Stomach (tissue), 9 donors: ENCODE measurements around the gene LYSET. TPM values are rescaled to one million over a fixed set of nuclear protein-coding genes. Genes with fewer than 3 reads are reported as not detected.
"Not testable (repeated sequence)": the region's sequence is repeated elsewhere in the genome, so short reads cannot be mapped to it uniquely, and the experiment has no call there.

Experiments
- DNase-seq, 2 donors: peaks; one replicate each; pipeline versions ENCODE4 v3.0.0 to v3.0.0-alpha.2; 2013 to 2019
- H3K27ac ChIP-seq, 5 donors: fragments of 200-600 bp in 4 of 5; sonication (generic) in 4 of 5; one replicate each; pipeline ENCODE4 v1.5.1; 2013 to 2019; ENCODE audit warnings: mild to moderate bottlenecking in 1 of 5, moderate library complexity in 1 of 5
- H3K27me3 ChIP-seq, 3 donors: fragments of 200-600 bp; sonication (generic); one replicate each; pipeline ENCODE4 v1.5.1; 2017 to 2019; ENCODE audit warnings: mixed run types in 1 of 3
- H3K36me3 ChIP-seq, 4 donors: fragments of 200-600 bp; sonication (generic); 1 replicate in 3 of 4; 2 replicates in 1 of 4; pipeline ENCODE4 v1.5.1; 2016 to 2019
- H3K4me1 ChIP-seq, 4 donors: fragments of 200-600 bp; sonication (generic); one replicate each; pipeline ENCODE4 v1.5.1; 2016 to 2019
- H3K4me3 ChIP-seq, 4 donors: fragments of 200-600 bp; sonication (generic) in 3 of 4; one replicate each; pipeline ENCODE4 v1.5.1; 2016 to 2019; ENCODE audit warnings: mild to moderate bottlenecking in 1 of 4
- H3K9me3 ChIP-seq, 4 donors: fragments of 200-600 bp; sonication (generic); one replicate each; pipeline ENCODE4 v1.5.1; 2016 to 2019
- CTCF ChIP-seq, 7 experiments: fragments of 450-650 bp in 4 of 7; fragments of 200-600 bp in 3 of 7; sonication (generic) in 3 of 7; IDR thresholded peaks; one replicate each; pipeline ENCODE4 v1.5.1; 2016 to 2019; ENCODE audit warnings: antibody characterized with exemption in 7 of 7, control low read depth in 2 of 7, mild to moderate bottlenecking in 1 of 7
- EP300 ChIP-seq: sonication (generic); formaldehyde crosslinking; IDR thresholded peaks from one replicate; pipeline ENCODE4 v1.6.1; 2017; ENCODE audit warnings: antibody characterized with exemption
- POLR2A ChIP-seq, 4 donors: fragments of 450-650 bp; IDR thresholded peaks; one replicate each; pipeline ENCODE4 v1.6.1; 2016; ENCODE audit warnings: antibody characterized with exemption in 4 of 4, control low read depth in 2 of 4, mild to moderate bottlenecking in 1 of 4, moderate library complexity in 1 of 4
- POLR2AphosphoS5 ChIP-seq, 3 donors: sonication (generic); formaldehyde crosslinking; IDR thresholded peaks; one replicate each; pipeline ENCODE4 v1.6.1; 2016; ENCODE audit warnings: antibody characterized with exemption in 3 of 3
- WGBS, 5 donors: extraction: QIAGEN DNeasy Blood & Tissue Kit in 3 of 5; methylation state at CpG; one replicate each; pipeline versions ENCODE4 v1.1.5 to v1.1.7; 2013 to 2018; 5-methylcytosine and 5-hydroxymethylcytosine counted together
- intact Hi-C: fragments of 100-400 bp; cut with DNase I; formaldehyde crosslinking; loops from one replicate; pipeline ENCODE4 v1.15.1; 2023; ENCODE audit warnings: low total_unique reads
- polyA plus RNA-seq, 3 donors: library from polyadenylated mRNA; stranded (reverse); fragments of 200-250 nt; gene quantifications; one replicate each; pipeline ENCODE4 v1.2.3, GENCODE V29; 2013
- total RNA-seq, 5 donors: library from RNA; depleted of rRNA; stranded (reverse); fragments of >200 nt; gene quantifications; one replicate each; pipeline versions ENCODE4 v1.1.0 to v1.2.3, GENCODE V29; 2014 to 2016
- donor health status: healthy with polysubstance abuse.
- donor health status: Bipolar disorder and iron deficiency.
- donor health status: healthy.

Gene LYSET
- total and polyA plus RNA-seq, 8 donors = 0.87 to 23.8 (median 8.2) TPM

- no peaks in the 10 kb centered on the region for H3K9me3 ChIP-seq
- intact Hi-C loops = no loop called here
- no peak overlapping the region for H3K4me3 ChIP-seq
- TF ChIP-seq CTCF (IDR thresholded peaks at IDR 0.05) = no peak
- no peak for TF ChIP-seq EP300
- no peak for TF ChIP-seq POLR2A (IDR thresholded peaks at IDR 0.05)
- TF ChIP-seq POLR2AphosphoS5 (IDR thresholded peaks at IDR 0.05) = no peak
- H3K27ac ChIP-seq = no peak overlapping the region
- DNase-seq = no peak
- no peaks in the 10 kb centered on the region for H3K36me3 ChIP-seq
- H3K4me1 ChIP-seq = no peaks in the 10 kb centered on the region
- WGBS, 5 donors = 71 to 80% (median 76%) methylated on average over 4 of the region's 4 CpGs
- H3K27me3 ChIP-seq = no peaks in the 10 kb centered on the region
Measured at GRCh38 chr14:93171376-93171775, 13.7 kb upstream of the LYSET start.

- DNase-seq = peak; percentile 14 to 20
- peaks cover 0 to 7% (median 0%) of the 10 kb centered on the region in 4 donors for H3K4me1 ChIP-seq
- TF ChIP-seq POLR2AphosphoS5 (IDR thresholded peaks at IDR 0.05) = no peak
- TF ChIP-seq POLR2A (IDR thresholded peaks at IDR 0.05) = no peak
- TF ChIP-seq CTCF (IDR thresholded peaks at IDR 0.05) = no peak
- no peak for TF ChIP-seq EP300
- intact Hi-C loops = no loop called here
- H3K4me3 ChIP-seq = no peak overlapping the region
- 26 to 44% (median 37%) methylated on average over 8 to 10 of the region's 10 CpGs for WGBS, 5 donors
- no peaks in the 10 kb centered on the region for H3K27me3 ChIP-seq
- H3K27ac ChIP-seq = no peak overlapping the region
- no peaks in the 10 kb centered on the region for H3K9me3 ChIP-seq
- no peaks in the 10 kb centered on the region for H3K36me3 ChIP-seq
Measured at GRCh38 chr14:93173943-93174395, 11.1 kb upstream of the LYSET start.

DNA sequence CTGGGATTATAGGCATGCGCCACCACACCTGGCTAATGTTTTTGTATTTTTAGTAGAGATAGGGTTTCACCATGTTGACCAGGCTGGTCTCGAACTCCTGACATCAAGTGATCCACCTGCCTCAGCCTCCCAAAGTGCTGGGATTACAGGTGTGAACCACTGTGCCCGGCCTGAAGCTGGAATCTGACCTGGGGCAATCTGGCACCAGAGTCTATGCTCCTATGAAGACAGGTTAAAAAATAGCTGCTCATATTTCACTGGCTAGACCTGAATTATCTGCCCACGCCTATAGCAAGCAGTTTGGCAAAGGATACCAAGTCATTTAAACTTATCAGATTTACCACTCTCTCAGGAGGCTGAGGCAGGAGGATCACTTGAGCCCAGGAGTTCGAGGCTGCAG, 10.4 kb upstream of the LYSET start:
- H3K36me3 ChIP-seq, H3K4me1 ChIP-seq, H3K27ac ChIP-seq, H3K9me3 ChIP-seq, H3K27me3 ChIP-seq, intact Hi-C loops, DNase-seq, H3K4me3 ChIP-seq: not testable (repeated sequence)
- 74 to 87% (median 76%) methylated on average over 5 of the region's 5 CpGs for WGBS, 5 donors

GRCh38 chr14:93175492-93175891, 9.6 kb upstream of the LYSET start:
- Histone ChIP-seq H3K9me3 (no peaks in the 10 kb centered on the region), H3K36me3 (no peaks in the 10 kb centered on the region), H3K4me1 (peaks cover 0 to 7% (median 0%) of the 10 kb centered on the region in 4 donors), H3K27me3 (no peaks in the 10 kb centered on the region), H3K4me3 (no peak overlapping the region), H3K27ac (no peak overlapping the region)
- 77 to 92% (median 85%) methylated on average over 6 of the region's 6 CpGs for WGBS, 5 donors
- peak in 1 of 2 donors; percentile 11 for DNase-seq
- TF ChIP-seq CTCF (IDR thresholded peaks at IDR 0.05) (no peak), EP300 (no peak), POLR2AphosphoS5 (IDR thresholded peaks at IDR 0.05) (no peak)
- intact Hi-C loops = no loop called here

DNA sequence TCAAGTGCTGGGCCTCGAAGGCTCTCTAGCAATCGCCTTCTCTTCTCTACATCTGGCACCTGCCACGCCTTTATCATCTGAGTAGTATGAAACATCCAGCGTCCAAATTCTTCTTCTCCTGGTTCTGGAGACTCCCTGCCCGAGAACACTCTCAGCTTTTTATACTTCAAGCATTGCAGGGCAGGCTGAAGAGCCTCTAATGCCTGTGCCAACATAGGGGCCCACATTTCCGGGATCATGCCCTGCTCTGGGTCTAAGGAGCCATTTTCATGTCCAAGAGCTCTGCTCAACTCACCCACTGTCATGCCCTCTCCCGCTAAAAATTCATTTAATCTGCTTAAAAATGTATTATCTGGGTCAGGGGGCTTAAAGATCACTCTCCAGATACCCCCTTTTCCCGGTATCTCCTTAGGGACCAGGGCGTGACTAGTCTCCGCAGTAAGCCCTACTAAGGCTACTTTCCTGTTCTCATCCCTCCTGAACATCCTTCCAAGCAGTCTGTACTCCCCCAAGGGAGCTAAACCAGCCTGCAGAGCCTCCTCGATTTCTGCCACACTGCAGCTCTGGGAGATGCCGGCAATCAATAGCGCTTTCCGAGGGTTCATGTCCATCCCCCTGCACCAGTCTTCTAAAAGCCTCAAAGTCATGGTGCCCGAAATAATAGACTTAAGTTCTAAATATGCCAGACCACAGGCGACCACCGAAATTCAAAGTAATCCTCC, 1.4 kb upstream of the LYSET start:
- Histone ChIP-seq H3K4me1 (peaks cover 24 to 42% (median 32%) of the 10 kb centered on the region in 4 donors), H3K27me3 (no peaks in the 10 kb centered on the region), H3K27ac (peak overlapping the region; percentile 92 to 100 (median 97)), H3K4me3 (peak overlapping the region; percentile 67 to 95 (median 76)), H3K36me3 (peaks cover 0 to 42% (median 33%) of the 10 kb centered on the region in 4 donors), H3K9me3 (no peaks in the 10 kb centered on the region)
- intact Hi-C loops = no loop called here
- no peak for TF ChIP-seq CTCF (IDR thresholded peaks at IDR 0.05)
- no peak for TF ChIP-seq POLR2A (IDR thresholded peaks at IDR 0.05)
- no peak for TF ChIP-seq EP300
- TF ChIP-seq POLR2AphosphoS5 (IDR thresholded peaks at IDR 0.05) = no peak
- WGBS, 5 donors = 26 to 40% (median 30%) methylated on average over 17 of the region's 17 CpGs
- peak in 1 of 2 donors; percentile 16 for DNase-seq
